Type B pancreatic cell (in vitro differentiated cells): ENCODE data around the gene DNAJB2. TPM values are rescaled to one million over a fixed set of nuclear protein-coding genes. Genes with fewer than 3 reads are reported as not detected.
A peak's percentile ranks its signal among the peaks of the same experiment; 100 is the strongest.

Experiments used
- DNase-seq: peaks from one replicate; pipeline ENCODE4 v3.0.0; 2021; ENCODE audit warnings: mixed read lengths; ENCODE audit not compliant: unreplicated experiment; ENCODE audit errors: extremely low spot score
- H3K27ac Mint-ChIP-seq: 2 replicates; pipeline ENCODE4 v1.8.0; 2021; ENCODE audit warnings: mild to moderate bottlenecking, mixed read lengths
- H3K27me3 Mint-ChIP-seq: 2 replicates; pipeline ENCODE4 v1.8.0; 2021; ENCODE audit warnings: mixed read lengths
- H3K36me3 Mint-ChIP-seq: 2 replicates; pipeline ENCODE4 v1.8.0; 2021; ENCODE audit warnings: mixed read lengths
- H3K4me1 Mint-ChIP-seq: one replicate; pipeline ENCODE4 v1.8.0; 2021; ENCODE audit warnings: mixed read lengths; ENCODE audit not compliant: unreplicated experiment
- H3K4me3 Mint-ChIP-seq: 2 replicates; pipeline ENCODE4 v1.8.0; 2021; ENCODE audit warnings: mild to moderate bottlenecking, mixed read lengths
- H3K9me3 Mint-ChIP-seq: 2 replicates; pipeline ENCODE4 v1.8.0; 2021; ENCODE audit warnings: mixed read lengths
- CTCF ChIP-seq: fragments of 200-600 bp; sonication (generic); conservative IDR thresholded peaks from 2 replicates; pipeline ENCODE4 v1.5.0; 2021; ENCODE audit warnings: antibody characterized with exemption, mild to moderate bottlenecking
- long read RNA-seq: library from polyadenylated mRNA; unstranded; transcript quantifications from one replicate; pipeline ENCODE4 v2.0.0, GENCODE V29; 2020
- total RNA-seq: library from RNA; stranded (reverse); gene quantifications from 2 replicates; pipeline ENCODE4 v1.2.1, GENCODE V29; 2021; ENCODE audit warnings: low replicate concordance

DNAJB2 gene
- 68.5 and 109 TPM in 2 replicates for total RNA-seq
- long read RNA-seq, partial matches to known transcripts = 0 of 1 reads
- long read RNA-seq, other reads (novel, unspliced or antisense) = 1 of 1 reads

GRCh38 chr2:219279151-219279915 lies at the start of gene DNAJB2:
Gene DNAJB2, plus strand, starts transcription at chr2:219279366. Its CDS starts 468 bp downstream, at chr2:219279834.
- H3K4me1 Mint-ChIP-seq = peaks cover 15% of the 10 kb centered on the region
- peak within 1 kb of the TSS; percentile 96 for H3K4me3 Mint-ChIP-seq
- peak; percentile 23 for TF ChIP-seq CTCF
- DNase-seq = peak; percentile 97
- H3K27ac Mint-ChIP-seq = peak within 1 kb of the TSS; percentile 97
- H3K36me3 Mint-ChIP-seq = peaks cover 5% of the 10 kb centered on the region
- H3K27me3 Mint-ChIP-seq = peaks cover 11% of the 10 kb centered on the region
- no peaks in the 10 kb centered on the region for H3K9me3 Mint-ChIP-seq

GRCh38 chr2:219230059-219230540 lies 49.1 kb upstream of the DNAJB2 start:
- Mint-ChIP-seq H3K9me3 (no peaks in the 10 kb centered on the region), H3K27ac (peak overlapping the region; percentile 100)
- no peak for DNase-seq

GRCh38 chr2:219234331-219234730 lies 44.8 kb upstream of the DNAJB2 start:
- Mint-ChIP-seq H3K4me3 (no peak overlapping the region), H3K27me3 (no peaks in the 10 kb centered on the region), H3K27ac (no peak overlapping the region), H3K4me1 (peaks cover 7% of the 10 kb centered on the region), H3K9me3 (no peaks in the 10 kb centered on the region), H3K36me3 (peaks cover 10% of the 10 kb centered on the region)
- no peak for DNase-seq
- TF ChIP-seq CTCF = no peak

More at GRCh38 chr2:219230059-219230540, 49.1 kb upstream of the DNAJB2 start:
- H3K4me3 Mint-ChIP-seq = peak overlapping the region; percentile 100
- no peak for TF ChIP-seq CTCF
- H3K4me1 Mint-ChIP-seq = peaks cover 20% of the 10 kb centered on the region
- no peaks in the 10 kb centered on the region for H3K27me3 Mint-ChIP-seq
- peaks cover 18% of the 10 kb centered on the region for H3K36me3 Mint-ChIP-seq

- no peaks in the 10 kb centered on the region for H3K36me3 Mint-ChIP-seq
- no peak for DNase-seq
- H3K27me3 Mint-ChIP-seq = no peaks in the 10 kb centered on the region
- TF ChIP-seq CTCF = no peak
- H3K4me1 Mint-ChIP-seq = no peaks in the 10 kb centered on the region
- no peak overlapping the region for H3K27ac Mint-ChIP-seq
- no peaks in the 10 kb centered on the region for H3K9me3 Mint-ChIP-seq
- H3K4me3 Mint-ChIP-seq = peak overlapping the region; percentile 72
Measured at GRCh38 chr2:219243291-219243761, 35.8 kb upstream of the DNAJB2 start.

- no peaks in the 10 kb centered on the region for H3K9me3 Mint-ChIP-seq
- no peaks in the 10 kb centered on the region for H3K36me3 Mint-ChIP-seq
- H3K27me3 Mint-ChIP-seq = no peaks in the 10 kb centered on the region
- H3K4me3 Mint-ChIP-seq = peak overlapping the region; percentile 95
- peaks cover 13% of the 10 kb centered on the region for H3K4me1 Mint-ChIP-seq
- DNase-seq = no peak
- TF ChIP-seq CTCF = no peak
- H3K27ac Mint-ChIP-seq = peak overlapping the region; percentile 93
Measured at GRCh38 chr2:219244789-219245147, 34.4 kb upstream of the DNAJB2 start.
